Coronary artery (tissue), 2 donors: ENCODE results near the gene MYBPC1.

ENCODE experiments used
- DNase-seq: peaks from one replicate; pipeline ENCODE4 v3.0.0-alpha.2; 2017; ENCODE audit warnings: low spot score
- H3K27ac ChIP-seq, 2 donors: fragments of 200-600 bp; sonication (generic); one replicate each; pipeline ENCODE4 v1.5.1; 2016 to 2019
- H3K4me3 ChIP-seq: fragments of 200-600 bp; sonication (generic); 2 replicates; pipeline ENCODE4 v1.5.1; 2016; ENCODE audit warnings: mild to moderate bottlenecking, moderate library complexity
- CTCF ChIP-seq: fragments of 200-600 bp; sonication (generic); IDR thresholded peaks from one replicate; pipeline ENCODE4 v1.5.1; 2019; ENCODE audit warnings: antibody characterized with exemption

Gene MYBPC1

GRCh38 chr12:101697930-101698799 lies 103.4 kb downstream of the MYBPC1 start:
- Histone ChIP-seq H3K4me3 (peak overlapping the region; percentile 89), H3K27ac (peak overlapping the region; percentile 84 to 93)
- TF ChIP-seq CTCF = no peak
- DNase-seq = peak; percentile 78

- Histone ChIP-seq H3K27ac (peak overlapping the region; percentile 84 to 93), H3K4me3 (peak overlapping the region; percentile 89)
- DNase-seq = no peak
- no peak for TF ChIP-seq CTCF
Observed at GRCh38 chr12:101698800-101699347, 104.1 kb downstream of the MYBPC1 start.

GRCh38 chr12:101700299-101700820 lies 105.6 kb downstream of the MYBPC1 start:
- no peak for DNase-seq
- peak overlapping the region in 1 of 2 donors; percentile 19 for H3K27ac ChIP-seq
- peak overlapping the region; percentile 36 for H3K4me3 ChIP-seq
- no peak for TF ChIP-seq CTCF

GRCh38 chr12:101703487-101703886 lies 108.7 kb downstream of the MYBPC1 start:
- TF ChIP-seq CTCF = no peak
- no peak for DNase-seq
- Histone ChIP-seq H3K4me3 (no peak overlapping the region), H3K27ac (no peak overlapping the region)

- DNase-seq = no peak
- H3K27ac ChIP-seq = no peak overlapping the region
- TF ChIP-seq CTCF = no peak
- H3K4me3 ChIP-seq = no peak overlapping the region
Observed at GRCh38 chr12:101706403-101706802, 111.6 kb downstream of the MYBPC1 start.

GRCh38 chr12:101707131-101707782 lies 112.5 kb downstream of the MYBPC1 start:
- no peak for TF ChIP-seq CTCF
- Histone ChIP-seq H3K4me3 (no peak overlapping the region), H3K27ac (no peak overlapping the region)
- no peak for DNase-seq
